OCI-LY3 (cell line): Measurements from ENCODE around the gene RPP25L.

ENCODE experiments used
- H2AFZ ChIP-seq: fragments of 200-600, 300-600 bp; shearing (Covaris generic); 2 replicates; pipeline ENCODE4 v1.6.0; 2014; ENCODE audit warnings: antibody characterized with exemption, low read depth, low read length
- H3K27ac ChIP-seq: fragments of 200-600, 300-600 bp; sonication (generic); 2 replicates; pipeline ENCODE4 v1.5.1; 2014; ENCODE audit warnings: mild to moderate bottlenecking, low read length, moderate library complexity, mixed read lengths
- H3K27me3 ChIP-seq: fragments of 200-600, 300-600 bp; sonication (generic); 2 replicates; pipeline ENCODE4 v1.6.1; 2014; ENCODE audit warnings: low read depth, low read length, mixed read lengths
- H3K36me3 ChIP-seq: fragments of 200-600, 300-600 bp; sonication (generic); replicated peaks from 2 replicates; pipeline ENCODE3; 2014; ENCODE audit warnings: low read depth, low read length, mixed read lengths
- H3K4me1 ChIP-seq: fragments of 300-600, 200-600 bp; sonication (generic); 2 replicates; pipeline ENCODE4 v1.6.1; 2014; ENCODE audit warnings: low read length, mixed read lengths
- H3K4me2 ChIP-seq: fragments of 200-600, 300-600 bp; sonication (generic); 2 replicates; pipeline ENCODE4 v1.6.1; 2014; ENCODE audit warnings: low read length, mixed read lengths
- H3K4me3 ChIP-seq: fragments of 300-600, 200-600 bp; sonication (generic); 2 replicates; pipeline ENCODE4 v1.5.1; 2014; ENCODE audit warnings: antibody characterized with exemption, mild to moderate bottlenecking, low read length, moderate library complexity
- H3K79me2 ChIP-seq: fragments of 300-600, 200-600 bp; shearing (Covaris generic); 2 replicates; pipeline ENCODE4 v1.6.1; 2014; ENCODE audit warnings: mild to moderate bottlenecking, low read length, mixed read lengths
- H3K9ac ChIP-seq: fragments of 300-600, 200-600 bp; shearing (Covaris generic); 2 replicates; pipeline ENCODE4 v1.6.0; 2014; ENCODE audit warnings: mild to moderate bottlenecking, low read length, moderate library complexity
- H3K9me3 ChIP-seq: fragments of 200-600, 300-600 bp; shearing (Covaris generic); 2 replicates; pipeline ENCODE4 v1.6.1; 2014; ENCODE audit warnings: low read length, mixed read lengths; ENCODE audit not compliant: insufficient read depth
- H4K20me1 ChIP-seq: fragments of 200-600, 300-600 bp; sonication (generic); 2 replicates; pipeline ENCODE4 v1.6.1; 2016; ENCODE audit warnings: low read length, mixed read lengths; ENCODE audit not compliant: insufficient read depth
- CTCF ChIP-seq: fragments of 200-600, 300-600 bp; sonication (generic); IDR thresholded peaks from 2 replicates; pipeline ENCODE4 v1.5.1; 2014; ENCODE audit warnings: antibody characterized with exemption, low read length, low read depth
- EZH2phosphoT487 ChIP-seq: fragments of 200-600 bp; shearing (Covaris generic); IDR thresholded peaks from 2 replicates; pipeline ENCODE4 v1.6.1; 2018; ENCODE audit warnings: antibody characterized with exemption, mixed run types, low read depth

The RPP25L gene

GRCh38 chr9:34611811-34612787, at the start of gene RPP25L:
TSS of gene RPP25L (minus strand) at chr9:34612097. CDS start at chr9:34611296, 801 bp downstream.
- peak within 1 kb of the TSS; percentile 98 for H3K4me3 ChIP-seq
- peak within 1 kb of the TSS; percentile 60 for H3K27ac ChIP-seq
- H3K79me2 ChIP-seq: peaks cover 13% of the 10 kb centered on the region
- no peaks in the 10 kb centered on the region for H3K9me3 ChIP-seq
- H3K4me1 ChIP-seq: peaks cover 11% of the 10 kb centered on the region
- TF ChIP-seq CTCF: no peak
- TF ChIP-seq EZH2phosphoT487: no peak
- peaks cover 10% of the 10 kb centered on the region for H3K36me3 ChIP-seq
- no peaks in the 10 kb centered on the region for H4K20me1 ChIP-seq
- H3K4me2 ChIP-seq: peak within 1 kb of the TSS; percentile 96
- peak within 1 kb of the TSS; percentile 86 for H2AFZ ChIP-seq
- peak within 1 kb of the TSS; percentile 98 for H3K9ac ChIP-seq
- H3K27me3 ChIP-seq: no peaks in the 10 kb centered on the region

- peaks cover 24% of the 10 kb centered on the region for H3K4me1 ChIP-seq
- no peak overlapping the region for H3K9ac ChIP-seq
- H3K4me2 ChIP-seq: peak overlapping the region; percentile 19
- H3K36me3 ChIP-seq: no peaks in the 10 kb centered on the region
- H3K9me3 ChIP-seq: no peaks in the 10 kb centered on the region
- H3K27ac ChIP-seq: no peak overlapping the region
- H3K27me3 ChIP-seq: no peaks in the 10 kb centered on the region
- no peaks in the 10 kb centered on the region for H3K79me2 ChIP-seq
- H4K20me1 ChIP-seq: no peaks in the 10 kb centered on the region
- no peak overlapping the region for H2AFZ ChIP-seq
- H3K4me3 ChIP-seq: no peak overlapping the region
- no peak for TF ChIP-seq EZH2phosphoT487
- no peak for TF ChIP-seq CTCF
These were observed 47.8 kb upstream of the RPP25L start for GRCh38 chr9:34659592-34660253.

- Histone ChIP-seq H3K27ac (no peak overlapping the region), H3K27me3 (no peaks in the 10 kb centered on the region), H3K4me2 (no peak overlapping the region), H3K36me3 (no peaks in the 10 kb centered on the region), H3K9ac (no peak overlapping the region), H3K79me2 (no peaks in the 10 kb centered on the region), H3K9me3 (no peaks in the 10 kb centered on the region), H3K4me1 (peaks cover 19% of the 10 kb centered on the region), H2AFZ (no peak overlapping the region), H4K20me1 (no peaks in the 10 kb centered on the region), H3K4me3 (no peak overlapping the region)
- no peak for TF ChIP-seq EZH2phosphoT487
- no peak for TF ChIP-seq CTCF
These were observed 46.6 kb upstream of the RPP25L start for GRCh38 chr9:34658461-34658860.

GRCh38 chr9:34656992-34657391, 45.1 kb upstream of the RPP25L start:
- Histone ChIP-seq H3K9ac (no peak overlapping the region), H3K4me2 (no peak overlapping the region), H3K4me1 (peaks cover 19% of the 10 kb centered on the region), H3K27ac (no peak overlapping the region), H3K9me3 (no peaks in the 10 kb centered on the region), H4K20me1 (no peaks in the 10 kb centered on the region), H3K79me2 (no peaks in the 10 kb centered on the region), H3K36me3 (no peaks in the 10 kb centered on the region), H3K27me3 (no peaks in the 10 kb centered on the region), H3K4me3 (no peak overlapping the region), H2AFZ (no peak overlapping the region)
- TF ChIP-seq CTCF (no peak), EZH2phosphoT487 (no peak)
